HCT116 (cell line): ENCODE results near the gene ERCC6L. TPM values are rescaled to one million over a fixed set of nuclear protein-coding genes. Genes with fewer than 3 reads are reported as not detected.
A peak's percentile ranks its signal among the peaks of the same experiment; 100 is the strongest.

Source experiments
- ATAC-seq: fragments of 200-7000 bp; cut with Tn5 transposase; 2 replicates; pipeline ENCODE4 v1.9.1; 2020; ENCODE audit warnings: mild to moderate bottlenecking, moderate library complexity
- BruUV-seq: library from RNA; stranded (reverse); fragments of 400-500 nt; replicated peaks from 2 replicates; lab custom pipeline; 2021; lab: Mats Ljungman, UMichigan
- CTCF ChIA-PET: fragments of 300-600 bp; sonication (Branson Sonifier 250); formaldehyde crosslinking; loops from one replicate; lab custom pipeline; 2021; ENCODE audit warnings: antibody characterized with exemption; lab: Charles Lee
- POLR2A ChIA-PET: fragments of 300-600, 350-600 bp; sonication (Branson Sonifier 250); formaldehyde crosslinking; loops from one replicate; lab custom pipeline; 2021; ENCODE audit warnings: antibody characterized with exemption; lab: Charles Lee
- RAD21 ChIA-PET, 2 experiments: fragments of 300-600 bp; sonication (Branson Sonifier 250); formaldehyde crosslinking; loops; one replicate each; lab custom pipeline; 2023; ENCODE audit warnings: low total read pairs in 2 of 2; ENCODE audit not compliant: uncharacterized antibody in 2 of 2, unreplicated experiment in 2 of 2, low non-redundant PET in 1 of 2; lab: Charles Lee
- DNase-seq: peaks from one replicate; pipeline ENCODE4 v3.0.0-alpha.2; 2010; ENCODE audit warnings: low read depth, low spot score
- H2AFZ ChIP-seq: fragments of 200-600 bp; shearing (Covaris generic), sonication (generic); 2 replicates; pipeline ENCODE4 v1.6.1; 2017; ENCODE audit warnings: low read depth, mixed run types, mixed read lengths, antibody characterized with exemption, low read length; ENCODE audit not compliant: poor library complexity, severe bottlenecking
- H3K27ac ChIP-seq: 2 replicates; pipeline ENCODE4 v1.5.1; 2012; ENCODE audit warnings: low read depth, low read length
- H3K27me3 ChIP-seq: fragments of 200-600 bp; sonication (generic); 2 replicates; pipeline ENCODE4 v1.6.1; 2016; ENCODE audit warnings: mixed run types, low read length, mixed read lengths; ENCODE audit not compliant: insufficient read depth
- H3K36me3 ChIP-seq, 2 experiments: fragments of 200-500 bp in 1 of 2; fragments of 200-600 bp in 1 of 2; sonication (Bioruptor generic) in 1 of 2; sonication (generic) in 1 of 2; 2 replicates each; pipeline versions ENCODE4 v1.5.1 to v1.6.1; 2014 to 2016; ENCODE audit warnings: low read length in 2 of 2, inconsistent platforms in 1 of 2, mixed read lengths in 1 of 2, mixed run types in 1 of 2; ENCODE audit not compliant: insufficient read depth in 2 of 2, control insufficient read depth in 1 of 2
- H3K4me1 ChIP-seq, 2 experiments: fragments of 200-600 bp in 1 of 2; sonication (generic) in 1 of 2; 2 replicates each; pipeline versions ENCODE4 v1.5.1 to v1.6.1; 2012 to 2017; ENCODE audit warnings: low read length in 2 of 2, inconsistent platforms in 1 of 2, mild to moderate bottlenecking in 1 of 2, mixed read lengths in 1 of 2, mixed run types in 1 of 2, moderate library complexity in 1 of 2; ENCODE audit not compliant: insufficient read depth in 2 of 2, control insufficient read depth in 1 of 2
- H3K4me2 ChIP-seq: fragments of 200-600 bp; sonication (generic); 2 replicates; pipeline ENCODE4 v1.6.1; 2017; ENCODE audit warnings: mixed run types, low read length, mixed read lengths
- H3K4me3 ChIP-seq, 2 experiments: fragments of 200-600 bp in 1 of 2; sonication (generic) in 1 of 2; replicated peaks in 1 of 2; 2 replicates each; pipeline ENCODE4 v1.5.1; 2011 to 2016; ENCODE audit warnings: low read length in 2 of 2, control low read depth in 1 of 2, low read depth in 1 of 2, mild to moderate bottlenecking in 1 of 2, mixed read lengths in 1 of 2, mixed run types in 1 of 2
- H3K79me2 ChIP-seq: fragments of 200-600 bp; sonication (generic); 2 replicates; pipeline ENCODE4 v1.6.1; 2017; ENCODE audit warnings: mild to moderate bottlenecking, mixed run types, low read length, moderate library complexity, mixed read lengths; ENCODE audit not compliant: insufficient read depth
- H3K9ac ChIP-seq: fragments of 200-600 bp; sonication (generic); 2 replicates; pipeline ENCODE4 v1.6.1; 2016; ENCODE audit warnings: low read length, mixed read lengths
- H3K9me2 ChIP-seq: fragments of 200-600 bp; sonication (generic), shearing (Covaris generic); 2 replicates; pipeline ENCODE4 v1.6.1; 2017; ENCODE audit warnings: mixed run types, mild to moderate bottlenecking, moderate library complexity; ENCODE audit not compliant: insufficient read depth
- H3K9me3 ChIP-seq, 2 experiments: fragments of 200-500 bp in 1 of 2; fragments of 200-600 bp in 1 of 2; sonication (Bioruptor generic) in 1 of 2; sonication (generic) in 1 of 2; 2 replicates each; pipeline ENCODE4 v1.6.1; 2014 to 2017; ENCODE audit warnings: low read length in 2 of 2, mixed read lengths in 2 of 2, inconsistent platforms in 1 of 2, low read depth in 1 of 2, mild to moderate bottlenecking in 1 of 2, mixed run types in 1 of 2, moderate library complexity in 1 of 2; ENCODE audit not compliant: control insufficient read depth in 1 of 2, insufficient read depth in 1 of 2
- H4K20me1 ChIP-seq: fragments of 200-600 bp; sonication (generic), shearing (Covaris generic); 2 replicates; pipeline ENCODE4 v1.6.1; 2017; ENCODE audit warnings: mixed run types, mild to moderate bottlenecking, moderate library complexity; ENCODE audit not compliant: insufficient read depth
- CBX3 ChIP-seq: IDR thresholded peaks from 2 replicates; pipeline ENCODE4 v1.6.1; 2012; ENCODE audit warnings: low read depth
- CEBPB ChIP-seq: IDR thresholded peaks from 2 replicates; pipeline ENCODE4 v1.6.1; 2012; ENCODE audit warnings: low read depth
- EGR1 ChIP-seq: IDR thresholded peaks from 2 replicates; pipeline ENCODE4 v1.6.1; 2012; ENCODE audit warnings: low read depth
- EZH2phosphoT487 ChIP-seq: fragments of 200-600 bp; IDR thresholded peaks from 2 replicates; pipeline ENCODE4 v1.6.1; 2018; ENCODE audit warnings: antibody characterized with exemption, borderline replicate concordance
- FOSL1 ChIP-seq: IDR thresholded peaks from 2 replicates; pipeline ENCODE4 v1.6.1; 2012; ENCODE audit warnings: low read depth
- MAX ChIP-seq: IDR thresholded peaks from 2 replicates; pipeline ENCODE4 v1.6.1; 2012
- POLR2A ChIP-seq: IDR thresholded peaks from 2 replicates; pipeline ENCODE4 v1.7.0; 2011; ENCODE audit warnings: borderline replicate concordance; ENCODE audit not compliant: insufficient read depth, insufficient read length; ENCODE audit errors: extremely low read depth
- POLR2AphosphoS5 ChIP-seq: IDR thresholded peaks from 2 replicates; pipeline ENCODE4 v1.6.1; 2011; ENCODE audit warnings: mild to moderate bottlenecking, low read depth, low read length, moderate library complexity
- SIN3A ChIP-seq: IDR thresholded peaks from 2 replicates; pipeline ENCODE4 v1.6.1; 2012; ENCODE audit warnings: low read depth
- SRF ChIP-seq: IDR thresholded peaks from 2 replicates; pipeline ENCODE4 v1.6.1; 2012; ENCODE audit warnings: low read depth
- ZFX ChIP-seq: fragments of 450-650 bp; IDR thresholded peaks from 2 replicates; pipeline ENCODE4 v1.6.1; 2017
- ZNF274 ChIP-seq: fragments of 200-500 bp; sonication (Bioruptor generic); IDR thresholded peaks from 2 replicates; pipeline ENCODE4 v1.6.1; 2014; ENCODE audit warnings: mild to moderate bottlenecking, low read depth, low read length, inconsistent platforms
- intact Hi-C: fragments of 100-400 bp; cut with micrococcal nuclease; formaldehyde crosslinking; loops from 2 replicates; pipeline ENCODE4 v1.10.0; 2022
- total RNA-seq: library from RNA; stranded (reverse); gene quantifications from one replicate; pipeline ENCODE4 v1.2.1, GENCODE V29; 2021; ENCODE audit not compliant: unreplicated experiment

ERCC6L gene
- total RNA-seq, 1 experiment from 2014 or later, result 12.5 TPM

- H3K27me3 ChIP-seq, result no peaks in the 10 kb centered on the region
- POLR2A ChIA-PET, result no interaction called here
- no peak for TF ChIP-seq CEBPB
- TF ChIP-seq EZH2phosphoT487, result no peak
- TF ChIP-seq SIN3A, result no peak
- TF ChIP-seq EGR1, result no peak
- TF ChIP-seq CBX3, result no peak
- no peak for TF ChIP-seq ZNF274
- no peak for TF ChIP-seq MAX
- TF ChIP-seq FOSL1, result no peak
- TF ChIP-seq POLR2A, result no peak
- no peak for TF ChIP-seq SRF
- TF ChIP-seq POLR2AphosphoS5, result no peak
- no peak for TF ChIP-seq ZFX
- TF ChIP-seq, all 23 proteins: peak for 0
- no peak for DNase-seq
- Histone ChIP-seq H3K9me3 (no peaks in the 10 kb centered on the region), H3K27ac (no peak overlapping the region), H4K20me1 (no peaks in the 10 kb centered on the region), H3K4me3 (peak overlapping the region; percentile 83 to 85), H3K36me3 (no peaks in the 10 kb centered on the region; a peak in 1 of 4 replicates), H3K9me2 (no peaks in the 10 kb centered on the region), H3K4me1 (peaks cover 0 to 9% of the 10 kb centered on the region in 2 experiments; a peak in 2 of 4 replicates), H3K4me2 (peak overlapping the region; percentile 64), H3K9ac (peak overlapping the region; percentile 77; the same call in 1 of the 2 replicates), H3K79me2 (peaks cover 16% of the 10 kb centered on the region), H2AFZ (no peak overlapping the region)
- BruUV-seq, result no TSS peak
- ChIA-PET RAD21 (no interaction called here), CTCF (no interaction called here)
- intact Hi-C loops, result no loop called here
- ATAC-seq, result no peak
These were observed 55.9 kb downstream of the ERCC6L start for GRCh38 chrX:72182924-72183323.
